GM12892 (cell line): ENCODE data around the gene CHRNG.

Experiments
- DNase-seq: peaks from one replicate; pipeline ENCODE4 v3.0.0; 2011; ENCODE audit not compliant: insufficient read length
- FAIRE-seq: peaks from 2 replicates; lab custom pipeline; 2011; peaks lifted over from hg19 to GRCh38; lab: Jason Lieb, UNC
- POLR2A ChIP-seq: IDR thresholded peaks from 2 replicates; pipeline ENCODE4 v1.6.1; 2011; ENCODE audit warnings: low read depth, low read length, control low read depth
- POLR2AphosphoS5 ChIP-seq: IDR thresholded peaks from 2 replicates; pipeline ENCODE4 v1.6.1; 2011; ENCODE audit warnings: low read depth, low read length, control low read depth
- TAF1 ChIP-seq: IDR thresholded peaks from 2 replicates; pipeline ENCODE4 v1.6.1; 2011; ENCODE audit warnings: low read depth, mild to moderate bottlenecking, control low read depth, low read length, borderline replicate concordance

Gene CHRNG

DNA sequence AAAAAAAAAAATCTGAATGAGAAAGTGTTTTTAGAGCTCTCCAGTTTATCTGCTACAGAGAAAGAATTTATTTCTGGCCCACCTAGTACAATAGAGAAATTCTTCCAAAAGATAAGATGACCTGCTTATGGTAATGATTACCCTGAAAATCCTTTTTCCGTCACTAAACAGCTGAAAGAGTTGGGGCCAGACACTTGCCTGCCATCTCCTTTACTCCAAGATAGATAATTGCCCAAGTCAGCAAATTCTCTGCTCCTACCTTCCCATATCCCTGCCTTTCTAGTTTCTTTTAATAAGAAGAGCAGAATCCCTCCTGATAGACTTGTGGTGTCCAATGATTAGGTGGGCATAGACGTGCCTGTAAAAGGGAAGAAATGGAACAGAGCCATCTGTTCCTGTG, 39.1 kb downstream of the CHRNG start:
- no peak for FAIRE-seq
- TF ChIP-seq POLR2A: no peak

DNA sequence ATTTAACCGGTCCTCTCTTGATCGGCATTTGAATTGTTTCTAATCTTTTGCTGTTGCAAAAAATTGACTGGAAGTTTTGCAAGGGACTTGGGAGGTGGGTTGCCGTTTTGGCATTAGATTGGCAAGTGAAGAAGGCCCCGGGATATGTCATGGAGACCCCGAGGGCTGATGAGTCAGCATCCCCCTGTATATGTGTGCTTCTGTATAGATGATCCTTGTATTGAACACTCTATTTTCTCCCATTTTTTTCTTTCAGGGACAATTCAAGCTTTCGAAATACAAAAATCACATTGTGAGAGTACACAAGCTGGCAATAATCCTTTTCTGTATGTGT, 41.1 kb downstream of the CHRNG start:
- FAIRE-seq (no peak), DNase-seq (no peak)
- TF ChIP-seq TAF1 (no peak), POLR2A (no peak), POLR2AphosphoS5 (no peak)

More for the DNA sequence above, 39.1 kb downstream of the CHRNG start:
- no peak for DNase-seq

DNA sequence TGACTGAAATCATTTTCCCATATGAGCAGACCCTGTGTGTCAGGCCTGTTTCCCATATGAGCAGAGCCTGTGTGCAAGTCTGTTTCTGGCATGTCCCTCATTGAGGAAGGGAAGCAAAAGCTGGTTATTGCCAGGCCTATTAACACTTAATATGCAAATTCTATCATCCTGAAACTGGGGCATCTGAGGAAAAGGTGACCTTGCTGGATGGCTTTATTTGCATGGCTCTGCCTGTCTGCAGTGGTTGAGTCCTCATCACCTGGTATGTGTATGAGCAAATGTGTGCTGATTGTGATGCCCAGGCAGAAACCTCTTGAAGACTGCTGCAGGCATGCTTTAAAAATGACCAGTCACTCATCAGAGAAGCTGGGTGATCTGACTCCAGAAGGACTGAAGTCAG, 42.2 kb downstream of the CHRNG start:
- no peak for TF ChIP-seq POLR2AphosphoS5
- TF ChIP-seq POLR2A: no peak
- TF ChIP-seq TAF1: no peak
- no peak for DNase-seq
- no peak for FAIRE-seq

DNA sequence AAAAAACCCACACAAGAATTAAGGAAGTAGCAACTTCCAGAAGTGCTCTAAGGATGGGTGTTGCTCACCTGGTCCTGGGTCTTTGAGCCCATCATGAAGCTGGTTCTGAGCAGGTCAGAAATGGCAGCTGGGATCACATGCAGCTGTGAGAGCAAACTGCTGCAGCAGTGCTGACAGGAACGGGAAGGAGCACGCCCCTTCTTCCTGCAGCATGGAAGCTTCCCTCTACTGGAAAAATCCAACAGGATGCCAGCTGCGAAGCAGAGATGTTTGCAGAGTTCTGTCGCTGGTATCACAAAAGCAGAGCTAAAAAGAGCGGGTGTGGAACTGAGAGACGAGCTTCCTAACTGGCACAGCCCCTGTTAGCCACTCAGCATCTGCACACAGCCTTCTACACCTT, 44.7 kb downstream of the CHRNG start:
- DNase-seq: no peak
- TF ChIP-seq POLR2AphosphoS5: no peak
- TF ChIP-seq TAF1: no peak
- TF ChIP-seq POLR2A: no peak
- no peak for FAIRE-seq

DNA sequence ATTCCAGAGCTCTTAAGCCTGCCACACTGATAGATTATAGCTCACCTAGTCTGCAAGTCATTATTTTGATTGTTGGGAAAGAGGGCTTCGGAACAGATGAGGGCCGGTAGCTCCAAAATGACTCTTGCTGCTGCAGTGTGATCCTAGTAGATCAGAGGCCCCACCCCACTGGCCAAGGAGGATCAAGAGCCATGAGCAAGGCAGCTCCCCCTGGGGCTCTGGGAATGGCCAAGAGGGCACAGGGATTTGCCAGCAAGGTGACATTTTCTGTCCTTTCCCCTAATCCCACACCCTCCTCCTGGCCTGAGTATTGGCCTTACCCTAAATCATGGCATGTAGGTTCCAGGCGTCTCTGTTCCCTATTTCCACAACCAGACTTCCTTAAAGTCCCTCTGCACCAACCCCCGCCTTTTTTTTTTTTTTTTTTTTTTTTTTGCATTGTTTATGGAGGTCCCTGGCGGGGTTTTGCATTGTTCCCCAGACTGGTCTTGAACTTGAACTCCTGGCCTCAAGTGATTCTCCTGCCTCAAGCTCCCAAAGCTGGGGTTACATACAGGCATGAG, 47.5 kb downstream of the CHRNG start:
- FAIRE-seq: no peak
- TF ChIP-seq POLR2A (no peak), TAF1 (no peak), POLR2AphosphoS5 (no peak)
- no peak for DNase-seq

DNA sequence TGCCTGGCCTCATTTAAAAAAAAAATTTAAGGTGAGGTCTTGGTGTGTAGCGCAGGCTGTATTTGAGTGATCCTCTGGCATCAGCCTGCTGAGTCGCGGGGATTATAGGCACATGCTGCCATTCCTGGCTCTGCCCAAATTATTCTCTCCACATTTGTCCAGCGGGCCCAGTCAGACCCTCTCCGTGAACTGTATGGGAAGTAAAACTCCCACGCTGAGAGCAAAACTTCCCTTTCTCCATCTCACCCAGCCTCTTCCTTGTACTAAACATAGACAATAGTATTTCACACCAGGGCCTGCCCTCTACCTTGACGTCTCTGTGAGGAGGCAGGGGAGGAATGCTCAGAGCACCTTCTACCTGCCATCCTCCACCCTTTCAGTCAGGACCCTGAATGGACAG, 48.0 kb downstream of the CHRNG start:
- no peak for FAIRE-seq
- no peak for DNase-seq
- TF ChIP-seq TAF1 (no peak), POLR2A (no peak)

DNA sequence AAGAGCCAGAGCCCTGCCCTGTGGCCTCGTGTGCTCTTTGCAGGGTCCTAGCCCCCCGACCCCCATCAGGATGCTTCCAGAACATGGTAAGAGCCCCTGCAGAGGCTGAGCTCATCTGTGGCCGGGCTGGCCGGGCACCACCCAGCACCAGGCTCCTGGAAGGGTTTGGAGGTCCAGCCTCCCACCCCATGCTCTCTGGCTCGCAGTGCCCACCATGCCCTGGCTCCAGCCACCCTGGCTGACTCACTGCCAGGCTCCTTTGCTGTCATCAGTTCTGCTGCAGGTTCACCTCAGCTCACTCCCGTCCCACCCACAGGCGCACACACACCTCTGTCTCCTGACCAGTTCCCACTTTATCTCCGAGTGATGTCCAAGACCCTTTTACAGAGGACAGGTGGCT, 48.5 kb downstream of the CHRNG start:
- no peak for TF ChIP-seq POLR2AphosphoS5
- TF ChIP-seq POLR2A: no peak
- no peak for TF ChIP-seq TAF1
- no peak for FAIRE-seq
- DNase-seq: no peak

DNA sequence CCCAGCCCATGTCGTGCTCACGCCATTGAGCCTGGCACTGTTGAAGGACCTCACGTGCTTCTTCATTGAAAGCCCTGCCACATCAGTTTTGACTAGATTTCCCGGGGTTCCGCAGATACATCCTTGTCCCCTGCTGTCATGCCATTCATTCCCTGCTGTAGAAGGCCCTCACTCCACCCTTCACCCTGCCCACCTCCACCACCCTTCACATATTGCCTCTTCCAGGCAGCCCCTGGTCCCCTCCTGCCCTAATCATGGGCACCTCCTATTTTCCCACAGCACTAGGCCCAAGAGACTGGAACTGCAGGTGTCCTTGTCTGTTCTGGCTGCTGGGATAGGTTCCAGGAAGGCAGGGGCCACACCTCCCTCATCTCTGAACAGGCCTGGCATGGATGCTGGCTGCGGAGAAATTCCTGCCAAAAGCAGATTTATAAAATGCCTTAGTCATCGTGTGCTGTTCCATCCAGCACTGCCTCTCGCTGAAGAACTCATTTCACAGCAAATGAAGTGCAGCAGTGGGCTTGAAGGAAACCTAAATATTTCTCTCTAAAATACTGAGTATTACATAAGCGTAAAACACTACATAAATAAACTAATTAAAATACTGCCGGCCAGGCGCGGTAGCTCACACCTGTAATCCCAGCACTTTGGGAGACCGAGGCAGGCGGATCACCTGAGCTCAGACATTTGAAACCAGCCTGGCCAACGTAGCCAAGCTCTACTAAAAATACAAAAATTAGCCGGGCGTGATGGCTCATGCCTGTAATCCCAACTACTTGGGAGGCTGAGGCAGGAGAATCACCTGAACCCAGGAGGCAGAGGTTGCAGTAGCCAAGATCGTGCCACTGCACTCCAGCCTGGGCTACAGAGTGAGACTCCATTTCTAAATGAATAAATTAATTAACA, 49.4 kb downstream of the CHRNG start:
- FAIRE-seq (no peak), DNase-seq (no peak)
- no peak for TF ChIP-seq POLR2A
- TF ChIP-seq POLR2AphosphoS5: no peak

DNA sequence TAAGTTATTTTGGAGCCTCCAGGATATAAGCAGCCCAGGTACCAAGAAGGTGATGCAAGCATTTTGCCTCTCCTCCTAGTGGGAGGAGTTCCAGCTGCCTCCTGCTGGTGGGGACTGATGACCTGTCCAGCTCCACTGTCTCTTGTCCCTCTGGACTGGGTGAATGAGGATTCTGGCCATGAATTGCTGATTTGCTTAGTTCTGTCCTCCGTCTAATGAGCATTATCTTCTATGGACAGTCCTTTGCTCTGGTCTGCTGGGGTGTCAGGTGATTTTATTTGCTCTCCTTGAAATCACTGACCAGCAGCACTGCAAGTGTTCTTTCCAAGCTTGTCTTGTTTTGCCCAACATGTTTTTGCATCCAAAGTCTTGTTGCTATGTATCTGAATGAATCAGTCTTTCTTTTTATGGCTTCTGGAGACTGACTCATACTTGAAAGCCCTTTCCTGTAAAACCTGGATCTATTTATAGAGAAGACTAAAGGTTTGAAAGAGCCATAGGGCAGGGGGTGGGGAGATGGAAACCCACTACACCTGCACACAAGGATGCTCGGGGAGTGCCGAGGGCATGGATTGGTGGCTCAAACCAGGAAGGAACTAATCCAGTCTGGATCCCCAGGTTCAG, 53.4 kb downstream of the CHRNG start:
- DNase-seq (no peak), FAIRE-seq (no peak)
- TF ChIP-seq TAF1 (no peak), POLR2AphosphoS5 (no peak), POLR2A (no peak)

DNA sequence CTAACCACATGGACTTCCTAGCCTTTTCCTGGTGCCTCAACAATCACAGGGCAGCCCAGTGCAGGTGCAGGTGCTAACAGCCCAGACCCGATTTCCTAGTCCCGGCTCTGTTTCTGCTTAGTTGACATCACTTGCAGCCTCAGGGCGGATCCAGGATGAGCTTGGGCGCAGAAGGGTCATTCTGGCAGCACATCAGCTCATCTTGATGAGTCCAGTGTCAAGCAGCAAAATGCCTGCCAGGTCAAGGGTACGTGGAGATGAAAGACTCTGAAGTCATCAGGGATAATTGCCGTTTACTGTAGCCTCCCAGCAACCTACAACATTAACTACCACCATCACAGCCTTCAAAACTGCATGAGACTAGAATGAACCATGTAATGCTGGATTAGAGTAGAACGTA, 54.5 kb downstream of the CHRNG start:
- TF ChIP-seq POLR2AphosphoS5 (no peak), TAF1 (no peak)
- FAIRE-seq: no peak
- no peak for DNase-seq
